Keratinocyte (primary cell): ENCODE measurements around the gene DLG2. TPM values are rescaled to one million over a fixed set of nuclear protein-coding genes. Genes with fewer than 3 reads are reported as not detected.

Experiments used
- DNase-seq: peaks from one replicate; pipeline ENCODE4 v3.0.0-alpha.2; 2011; ENCODE audit warnings: low read depth, missing footprints, low spot score
- FAIRE-seq: peaks from 2 replicates; lab custom pipeline; 2011; peaks lifted over from hg19 to GRCh38; lab: Jason Lieb, UNC
- H2AFZ ChIP-seq: 2 replicates; pipeline ENCODE4 v1.6.0; 2012; ENCODE audit warnings: low read length, control low read depth, inconsistent platforms; ENCODE audit not compliant: control insufficient read depth
- H3K27ac ChIP-seq: 2 replicates; pipeline ENCODE4 v1.5.1; 2011; ENCODE audit warnings: low read length; ENCODE audit not compliant: control insufficient read depth, insufficient read depth
- H3K27me3 ChIP-seq: 3 replicates; pipeline ENCODE4 v1.6.0; 2011; ENCODE audit warnings: low read length; ENCODE audit not compliant: control insufficient read depth, insufficient read depth; ENCODE audit errors: extremely low read depth
- H3K36me3 ChIP-seq, 2 experiments: 2 replicates in 1 of 2; 3 replicates in 1 of 2; pipeline ENCODE4 v1.5.1; 2011; ENCODE audit warnings: low read length in 2 of 2, mild to moderate bottlenecking in 1 of 2; ENCODE audit not compliant: control insufficient read depth in 2 of 2, insufficient read depth in 2 of 2; ENCODE audit errors: extremely low read depth in 1 of 2
- H3K4me1 ChIP-seq: 3 replicates; pipeline ENCODE4 v1.5.1; 2011; ENCODE audit warnings: low read length; ENCODE audit not compliant: control insufficient read depth, insufficient read depth; ENCODE audit errors: extremely low read depth
- H3K4me2 ChIP-seq: 3 replicates; pipeline ENCODE4 v1.6.0; 2011; ENCODE audit warnings: low read depth, low read length; ENCODE audit not compliant: control insufficient read depth, insufficient read depth; ENCODE audit errors: extremely low read depth
- H3K4me3 ChIP-seq, 3 experiments: fragments of 200-600 bp in 1 of 3; sonication (generic) in 1 of 3; 2 replicates in 2 of 3; 3 replicates in 1 of 3; pipeline ENCODE4 v1.5.1; 2011 to 2016; ENCODE audit warnings: low read length in 3 of 3, mild to moderate bottlenecking in 3 of 3, control low read depth in 2 of 3, inconsistent platforms in 1 of 3, low read depth in 1 of 3, mixed read lengths in 1 of 3, mixed run types in 1 of 3, moderate library complexity in 1 of 3; ENCODE audit not compliant: control insufficient read depth in 2 of 3, insufficient read depth in 2 of 3; ENCODE audit errors: extremely low read depth in 1 of 3
- H3K79me2 ChIP-seq: 2 replicates; pipeline ENCODE4 v1.6.0; 2012; ENCODE audit warnings: low read length; ENCODE audit not compliant: control insufficient read depth, insufficient read depth
- H3K9ac ChIP-seq: 3 replicates; pipeline ENCODE4 v1.6.0; 2011; ENCODE audit warnings: low read length; ENCODE audit not compliant: control insufficient read depth, insufficient read depth; ENCODE audit errors: extremely low read depth
- H3K9me1 ChIP-seq: 3 replicates; pipeline ENCODE4 v1.6.0; 2011; ENCODE audit warnings: low read length; ENCODE audit not compliant: control insufficient read depth, insufficient read depth; ENCODE audit errors: extremely low read depth
- H3K9me3 ChIP-seq: 2 replicates; pipeline ENCODE4 v1.5.1; 2012; ENCODE audit warnings: low read depth, low read length; ENCODE audit not compliant: control insufficient read depth
- H4K20me1 ChIP-seq: 3 replicates; pipeline ENCODE4 v1.6.0; 2011; ENCODE audit warnings: low read length; ENCODE audit not compliant: control insufficient read depth, insufficient read depth; ENCODE audit errors: extremely low read depth
- EZH2 ChIP-seq: IDR thresholded peaks from one replicate; pipeline ENCODE4 v1.6.1; 2012; ENCODE audit warnings: inconsistent platforms, mild to moderate bottlenecking, low read length, moderate library complexity
- dilution Hi-C: fragments of 300-500 bp; cut with MboI; formaldehyde crosslinking; loops from one replicate; pipeline ENCODE4 v1.7.0; 2020; ENCODE audit warnings: low sequenced_read_pairs; ENCODE audit not compliant: extremely low pct_ligation_motif_present
- polyA plus RNA-seq, 5 experiments: library from polyadenylated mRNA; depleted of rRNA in 3 of 5; stranded (reverse) in 3 of 5; stranded (forward) in 1 of 5; unstranded in 1 of 5; fragments of >200 nt; gene quantifications; 1 replicate in 1 of 5; 2 replicates in 3 of 5; 3 replicates in 1 of 5; pipeline versions ENCODE4 v1.2.1 to v1.2.3, GENCODE V29; 2011 to 2012; ENCODE audit warnings: missing spikeins in 2 of 5, low read depth in 1 of 5, low replicate concordance in 1 of 5
- TF ChIP-seq, protein P1 (sequence below), 3 experiments: IDR thresholded peaks in 1 of 3; conservative IDR thresholded peaks in 1 of 3; optimal IDR thresholded peaks in 1 of 3; 2 replicates in 2 of 3; 3 replicates in 1 of 3; pipeline versions ENCODE3 to v1.5.1; 2011; ENCODE audit warnings: low read length in 3 of 3, mild to moderate bottlenecking in 3 of 3, moderate library complexity in 2 of 3, control low read depth in 1 of 3, inconsistent platforms in 1 of 3; ENCODE audit not compliant: insufficient read depth in 2 of 3; ENCODE audit errors: extremely low read depth in 1 of 3

The DLG2 gene
- polyA plus RNA-seq, 1 donor (not counting 4 experiments of a cell fraction or from before 2014, with no cell fraction given), result 0.55 TPM

DNA sequence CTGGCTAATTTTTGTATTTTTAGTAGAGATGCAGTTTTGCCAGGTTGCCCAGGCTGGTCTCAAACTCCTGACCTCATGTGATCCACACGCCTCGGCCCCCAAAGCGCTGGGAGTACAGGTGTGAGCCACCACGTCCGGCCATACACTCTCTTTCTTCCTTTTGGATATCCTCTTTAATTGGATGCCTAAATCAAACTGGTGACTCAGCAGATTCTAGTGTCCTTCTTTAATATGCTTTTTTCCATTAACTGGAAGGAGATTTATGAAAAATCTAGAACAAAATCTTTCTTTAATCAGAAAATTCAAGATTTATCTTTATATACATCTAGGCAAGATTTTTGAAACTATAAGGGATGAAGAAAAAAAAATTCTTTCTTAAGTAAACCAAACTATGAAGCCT, 1371.7 kb downstream of the DLG2 start:
- H3K9me1 ChIP-seq, result no peaks in the 10 kb centered on the region
- H3K27ac ChIP-seq, result no peak overlapping the region
- no peaks in the 10 kb centered on the region for H3K4me1 ChIP-seq
- H3K4me3 ChIP-seq, result no peak overlapping the region
- no peaks in the 10 kb centered on the region for H3K9me3 ChIP-seq
- no peaks in the 10 kb centered on the region for H3K79me2 ChIP-seq
- FAIRE-seq, result no peak
- H4K20me1 ChIP-seq, result no peaks in the 10 kb centered on the region
- dilution Hi-C loops, result no loop called here
- H3K27me3 ChIP-seq, result no peaks in the 10 kb centered on the region
- no peaks in the 10 kb centered on the region for H3K36me3 ChIP-seq
- DNase-seq, result no peak
- no peak overlapping the region for H2AFZ ChIP-seq
- no peak overlapping the region for H3K9ac ChIP-seq
- no peak overlapping the region for H3K4me2 ChIP-seq
- no peak for TF ChIP-seq EZH2
- TF ChIP-seq, protein P1, sequence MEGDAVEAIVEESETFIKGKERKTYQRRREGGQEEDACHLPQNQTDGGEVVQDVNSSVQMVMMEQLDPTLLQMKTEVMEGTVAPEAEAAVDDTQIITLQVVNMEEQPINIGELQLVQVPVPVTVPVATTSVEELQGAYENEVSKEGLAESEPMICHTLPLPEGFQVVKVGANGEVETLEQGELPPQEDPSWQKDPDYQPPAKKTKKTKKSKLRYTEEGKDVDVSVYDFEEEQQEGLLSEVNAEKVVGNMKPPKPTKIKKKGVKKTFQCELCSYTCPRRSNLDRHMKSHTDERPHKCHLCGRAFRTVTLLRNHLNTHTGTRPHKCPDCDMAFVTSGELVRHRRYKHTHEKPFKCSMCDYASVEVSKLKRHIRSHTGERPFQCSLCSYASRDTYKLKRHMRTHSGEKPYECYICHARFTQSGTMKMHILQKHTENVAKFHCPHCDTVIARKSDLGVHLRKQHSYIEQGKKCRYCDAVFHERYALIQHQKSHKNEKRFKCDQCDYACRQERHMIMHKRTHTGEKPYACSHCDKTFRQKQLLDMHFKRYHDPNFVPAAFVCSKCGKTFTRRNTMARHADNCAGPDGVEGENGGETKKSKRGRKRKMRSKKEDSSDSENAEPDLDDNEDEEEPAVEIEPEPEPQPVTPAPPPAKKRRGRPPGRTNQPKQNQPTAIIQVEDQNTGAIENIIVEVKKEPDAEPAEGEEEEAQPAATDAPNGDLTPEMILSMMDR (optimal IDR thresholded peaks at IDR 0.05 in 1 of 3, IDR thresholded peaks at IDR 0.05 in 1 of 3, conservative IDR thresholded peaks at IDR 0.05 in 1 of 3; ENCODE audit: extremely low read depth in 1 of 3, insufficient read depth in 2 of 3, low read length in 3 of 3), result no peak

DNA sequence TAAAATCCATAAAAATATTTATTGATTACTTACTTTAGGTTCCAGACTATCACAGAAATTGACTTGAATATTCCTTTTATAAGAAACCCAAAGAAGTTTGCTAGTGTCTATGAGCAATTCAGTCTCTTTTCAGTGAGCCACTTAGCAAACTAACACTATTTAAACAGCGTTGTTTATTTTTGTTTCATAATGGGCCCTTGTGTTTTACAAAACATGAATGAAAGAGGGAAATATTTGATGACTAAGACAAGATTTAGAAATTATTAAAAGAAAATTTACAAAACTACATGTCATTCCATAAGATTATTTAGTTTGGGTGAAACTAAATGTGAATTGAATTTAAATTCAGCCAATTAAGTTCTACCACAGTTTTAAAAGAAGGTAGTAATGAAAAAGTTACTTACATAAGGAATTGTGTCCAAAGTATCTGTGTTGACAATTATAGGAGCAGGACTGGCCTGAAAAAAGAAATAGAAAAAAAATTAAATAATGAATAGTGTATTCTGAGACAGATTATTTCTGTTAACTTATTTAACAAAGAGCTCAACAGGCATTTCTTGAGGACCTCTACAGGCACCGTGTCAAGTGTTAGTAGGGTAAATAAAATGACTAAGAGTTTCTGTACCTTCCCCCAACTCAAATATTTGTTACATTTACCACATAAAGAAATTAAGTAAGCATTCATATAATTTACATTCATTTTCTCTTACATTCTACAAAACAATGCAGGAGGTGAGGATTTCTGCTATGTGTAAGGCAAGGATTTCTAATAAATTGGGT, 1376.1 kb downstream of the DLG2 start:
- Histone ChIP-seq H3K9me3 (no peaks in the 10 kb centered on the region), H3K27me3 (no peaks in the 10 kb centered on the region), H3K4me3 (no peak overlapping the region), H3K9ac (no peak overlapping the region), H3K4me1 (no peaks in the 10 kb centered on the region), H3K9me1 (no peaks in the 10 kb centered on the region), H3K36me3 (no peaks in the 10 kb centered on the region), H4K20me1 (no peaks in the 10 kb centered on the region), H3K79me2 (no peaks in the 10 kb centered on the region), H3K27ac (no peak overlapping the region), H2AFZ (no peak overlapping the region), H3K4me2 (no peak overlapping the region)
- dilution Hi-C loops, result no loop called here
- FAIRE-seq (no peak), DNase-seq (no peak)
- TF ChIP-seq, protein P1 (optimal IDR thresholded peaks at IDR 0.05 in 1 of 3, IDR thresholded peaks at IDR 0.05 in 1 of 3, conservative IDR thresholded peaks at IDR 0.05 in 1 of 3; ENCODE audit: extremely low read depth in 1 of 3, insufficient read depth in 2 of 3, low read length in 3 of 3), result no peak
- TF ChIP-seq EZH2, result no peak
